ENCODE results near the gene OR5K2.

OR5K2 gene

DNA sequence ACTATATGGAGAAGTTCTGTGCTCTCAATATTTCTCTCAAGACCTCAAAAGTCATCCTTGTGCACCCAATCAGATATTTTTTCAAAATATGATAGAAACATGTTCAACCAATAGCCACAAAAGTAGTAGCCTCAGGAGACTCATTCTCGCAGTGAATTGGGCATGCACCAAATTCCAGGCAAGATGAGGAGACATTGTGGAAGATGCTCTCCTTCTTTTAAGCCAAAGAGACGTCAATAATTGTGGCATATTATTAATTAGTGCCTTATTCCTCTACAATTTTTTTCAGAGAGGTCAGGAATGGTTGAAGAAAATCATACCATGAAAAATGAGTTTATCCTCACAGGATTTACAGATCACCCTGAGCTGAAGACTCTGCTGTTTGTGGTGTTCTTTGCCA lies at the start of gene OR5K2:
Gene OR5K2, plus strand, starts transcription at position 301 of the 400 bp plus-strand sequence. Its CDS starts 0 bp downstream, at position 301.
- no peak for DNase-seq

- no peak for DNase-seq
Measured at GRCh38 chr3:98449606-98450193, 47.8 kb upstream of the OR5K2 start.

DNA sequence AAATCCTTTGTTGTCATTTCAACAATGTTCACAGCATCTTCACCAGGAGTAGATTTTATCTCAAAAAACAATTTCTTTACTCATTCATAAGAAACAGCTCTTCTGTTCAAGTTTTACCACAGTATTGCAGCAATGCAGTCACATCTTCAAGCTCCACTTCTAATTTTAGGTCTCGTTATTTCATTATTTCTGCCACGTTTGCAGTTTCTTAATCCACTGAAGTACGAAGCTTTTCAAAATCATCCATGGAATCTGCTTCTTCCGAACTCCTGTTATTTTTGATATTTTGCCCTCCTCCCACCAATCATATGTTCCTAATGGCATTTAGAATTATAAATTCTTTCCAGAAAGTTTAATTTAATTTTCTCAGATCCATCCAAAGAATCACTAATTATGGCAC lies 47.1 kb upstream of the OR5K2 start:
- no peak for DNase-seq

GRCh38 chr3:98453827-98454226 lies 43.7 kb upstream of the OR5K2 start:
- DNase-seq, result no peak

GRCh38 chr3:98454929-98455328 lies 42.6 kb upstream of the OR5K2 start:
- DNase-seq, result no peak

DNA sequence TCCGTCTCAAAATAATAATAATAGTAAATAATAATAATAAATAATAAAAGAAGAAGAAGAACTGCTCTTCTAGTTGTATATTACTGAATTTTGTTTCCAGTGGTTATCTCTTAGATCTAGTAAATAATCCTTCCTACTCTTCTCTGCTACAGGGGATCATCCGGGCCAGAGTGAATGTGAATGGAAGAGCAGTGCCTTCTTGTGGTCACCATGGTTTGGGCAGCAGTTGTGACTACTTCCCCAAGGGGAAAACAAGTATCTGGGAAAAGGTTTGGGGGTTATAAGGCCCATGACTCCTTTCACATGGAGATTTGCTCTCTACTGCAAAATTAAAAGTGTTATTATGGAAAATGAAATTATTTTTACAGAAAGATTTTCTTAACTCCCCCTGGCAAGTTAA lies 39.9 kb upstream of the OR5K2 start:
- no peak for DNase-seq

GRCh38 chr3:98460220-98460619 lies 37.3 kb upstream of the OR5K2 start:
- DNase-seq, result no peak

DNA sequence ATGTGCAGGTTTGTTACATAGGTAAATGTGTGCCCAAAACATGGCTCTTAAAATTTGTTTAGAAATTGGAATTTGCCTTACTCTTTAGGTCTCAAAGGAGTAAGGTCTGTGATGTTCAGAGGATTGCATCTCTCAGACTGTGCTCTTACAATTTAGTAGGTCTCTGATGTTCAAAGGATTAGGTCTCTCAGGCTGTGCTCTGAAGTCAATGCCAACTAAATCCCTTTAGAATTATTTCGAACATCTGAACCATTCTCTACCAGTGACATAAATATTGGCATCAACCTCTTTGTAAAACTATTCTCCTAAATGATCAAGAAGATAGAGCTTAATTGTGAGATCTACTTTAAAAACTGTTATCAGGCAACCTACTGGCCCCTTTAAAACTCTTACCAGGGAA lies 34.6 kb upstream of the OR5K2 start, which contains the start of gene OR5K1:
Gene OR5K1, plus strand, starts transcription at position 301 of the 400 bp plus-strand sequence. CDS start 6,376 bp downstream, outside the sequence.
- no peak for DNase-seq

- DNase-seq, result no peak
Measured at GRCh38 chr3:98482717-98483482, 14.6 kb upstream of the OR5K2 start.

DNA sequence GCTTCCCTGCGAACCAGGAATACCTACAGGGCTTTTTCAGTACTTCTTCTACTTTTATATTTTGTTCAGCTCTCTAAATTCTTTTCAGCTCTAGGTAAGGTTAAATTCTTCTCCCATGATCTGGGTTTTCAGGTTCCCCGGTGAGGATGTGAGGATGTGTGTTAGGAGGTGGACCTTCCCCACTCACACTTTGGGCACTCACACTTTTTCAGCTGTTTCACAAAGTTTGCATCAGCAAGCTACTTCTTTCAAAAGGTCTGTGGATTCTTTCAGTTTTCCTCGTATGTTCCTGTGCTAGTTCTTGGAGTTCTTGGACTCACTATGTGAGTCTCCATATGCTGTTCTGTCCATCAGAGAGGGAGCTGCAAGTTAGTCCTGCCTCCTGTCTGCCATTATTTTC lies 13.9 kb upstream of the OR5K2 start:
- DNase-seq, result no peak

GRCh38 chr3:98500019-98500418 lies 2.5 kb downstream of the OR5K2 start:
- no peak for DNase-seq

DNA sequence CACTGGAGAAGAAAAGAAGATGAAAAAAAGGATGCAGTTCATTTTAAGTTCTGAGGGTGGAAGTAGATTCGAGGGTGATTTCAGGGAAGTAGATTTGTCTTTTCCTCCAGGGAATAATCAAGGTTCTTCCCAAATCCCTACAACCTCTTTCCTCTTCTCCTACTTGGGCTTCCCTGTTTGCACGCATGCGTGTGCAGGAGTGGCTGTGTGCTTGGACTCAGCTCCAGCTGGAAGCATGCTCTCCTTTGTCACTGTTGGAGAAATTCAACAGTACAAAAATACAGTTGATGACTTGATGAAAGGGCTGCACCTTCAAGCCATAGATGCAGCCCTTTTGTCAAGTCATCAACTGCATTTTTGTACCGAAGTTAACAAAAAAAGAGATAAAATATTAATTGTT lies 3.8 kb downstream of the OR5K2 start:
- DNase-seq, result no peak

GRCh38 chr3:98501863-98502576 lies 4.5 kb downstream of the OR5K2 start:
- no peak for DNase-seq

GRCh38 chr3:98504539-98504938 lies 7.1 kb downstream of the OR5K2 start:
- DNase-seq, result no peak

DNA sequence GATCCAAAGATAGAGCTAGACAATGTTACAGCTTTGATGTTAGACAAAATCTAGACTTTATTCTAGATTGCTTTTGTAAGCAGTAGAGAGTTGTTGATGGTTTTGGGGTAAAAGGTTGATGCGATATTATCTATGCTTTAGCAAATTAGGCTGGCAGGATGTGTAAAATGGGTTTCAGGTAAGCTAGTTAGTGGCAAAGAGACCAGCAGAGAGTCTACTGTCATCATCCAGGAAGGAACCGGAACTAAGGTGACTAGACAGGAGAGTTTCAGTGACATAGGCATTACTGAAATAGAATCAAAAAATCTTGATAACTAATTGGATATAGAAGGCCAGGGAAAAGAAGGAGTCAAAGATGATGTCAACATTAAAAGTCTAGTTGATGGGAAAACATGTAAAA lies 11.1 kb downstream of the OR5K2 start:
- DNase-seq, result no peak

GRCh38 chr3:98512576-98512975 lies 15.1 kb downstream of the OR5K2 start:
- no peak for DNase-seq

DNA sequence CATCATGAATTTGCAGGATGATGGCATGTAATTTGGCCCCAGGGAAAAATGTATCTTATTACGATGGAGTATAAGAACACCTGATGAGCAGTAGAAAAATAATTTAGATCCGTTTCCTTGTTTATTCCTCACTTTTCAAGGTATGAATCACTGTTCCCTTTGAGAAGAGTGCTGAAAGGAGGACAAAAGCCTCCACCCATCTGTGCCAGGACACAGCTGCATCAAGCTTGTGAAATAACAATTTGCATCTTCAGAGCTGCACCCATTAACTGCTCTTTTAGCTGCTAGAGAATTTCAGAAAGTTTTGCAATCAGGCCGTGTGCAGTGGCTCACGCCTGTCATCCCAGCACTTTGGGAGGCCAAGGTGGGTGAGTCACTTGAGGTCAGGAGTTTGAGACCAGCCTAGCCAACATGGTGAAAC lies 15.6 kb downstream of the OR5K2 start:
- DNase-seq, result no peak

DNA sequence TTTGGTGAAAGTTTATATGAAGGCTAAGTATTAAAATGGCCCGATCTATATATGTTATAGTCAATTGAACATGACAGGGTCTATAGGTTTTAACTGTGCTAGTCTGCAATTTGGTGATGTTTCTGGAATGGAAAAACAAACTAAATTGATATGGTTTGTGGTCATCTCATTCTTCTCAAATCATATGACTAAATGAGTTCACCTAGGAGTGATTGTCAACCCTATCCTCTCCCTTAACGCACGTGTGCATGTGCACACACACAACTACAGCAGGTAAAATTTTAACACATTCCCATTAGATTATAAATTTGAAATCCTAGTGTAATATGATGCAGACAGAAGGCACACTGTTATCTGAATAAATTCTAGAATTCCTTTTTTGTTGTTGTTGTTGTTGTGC lies 16.3 kb downstream of the OR5K2 start:
- DNase-seq, result no peak

- no peak for DNase-seq
Measured at GRCh38 chr3:98514948-98515347, 17.5 kb downstream of the OR5K2 start.

DNA sequence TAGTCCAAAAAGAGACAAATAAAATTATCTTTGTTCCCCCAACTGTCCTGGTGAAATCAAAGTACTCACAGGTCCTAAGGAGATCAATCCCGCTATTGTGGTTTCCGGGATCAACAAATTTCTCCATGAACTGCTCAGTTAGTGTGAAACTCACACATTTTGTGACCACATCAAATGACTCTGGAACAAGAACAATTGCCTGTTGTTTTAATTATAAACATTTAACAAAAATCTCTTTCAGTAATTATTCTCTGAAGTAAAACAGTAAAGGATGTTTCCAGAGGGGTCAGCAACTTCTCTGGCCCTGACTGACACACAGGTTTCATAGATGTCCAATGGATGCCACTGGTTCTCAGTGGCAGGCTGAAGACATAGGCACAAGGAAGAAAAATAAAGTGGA lies 21.3 kb downstream of the OR5K2 start:
- no peak for DNase-seq

DNA sequence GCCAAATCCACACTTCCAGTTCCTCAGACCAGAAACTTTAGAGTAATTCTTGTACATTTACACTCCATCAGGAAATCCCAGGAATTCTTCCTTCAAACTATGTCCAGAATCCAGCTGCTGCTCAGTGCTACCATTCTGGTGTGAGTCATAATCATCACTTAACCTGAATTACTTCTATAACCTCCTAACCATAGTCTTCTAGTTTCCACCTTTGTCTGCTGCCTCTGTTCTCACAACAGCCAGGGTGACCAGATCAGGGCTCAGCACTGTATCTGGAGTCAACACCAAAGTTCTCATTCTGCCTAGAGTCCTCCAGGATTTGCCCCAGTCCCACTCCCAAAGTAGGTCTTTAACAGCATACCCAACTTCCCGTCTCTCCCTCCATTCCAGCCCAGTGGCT lies 21.9 kb downstream of the OR5K2 start:
- no peak for DNase-seq

DNA sequence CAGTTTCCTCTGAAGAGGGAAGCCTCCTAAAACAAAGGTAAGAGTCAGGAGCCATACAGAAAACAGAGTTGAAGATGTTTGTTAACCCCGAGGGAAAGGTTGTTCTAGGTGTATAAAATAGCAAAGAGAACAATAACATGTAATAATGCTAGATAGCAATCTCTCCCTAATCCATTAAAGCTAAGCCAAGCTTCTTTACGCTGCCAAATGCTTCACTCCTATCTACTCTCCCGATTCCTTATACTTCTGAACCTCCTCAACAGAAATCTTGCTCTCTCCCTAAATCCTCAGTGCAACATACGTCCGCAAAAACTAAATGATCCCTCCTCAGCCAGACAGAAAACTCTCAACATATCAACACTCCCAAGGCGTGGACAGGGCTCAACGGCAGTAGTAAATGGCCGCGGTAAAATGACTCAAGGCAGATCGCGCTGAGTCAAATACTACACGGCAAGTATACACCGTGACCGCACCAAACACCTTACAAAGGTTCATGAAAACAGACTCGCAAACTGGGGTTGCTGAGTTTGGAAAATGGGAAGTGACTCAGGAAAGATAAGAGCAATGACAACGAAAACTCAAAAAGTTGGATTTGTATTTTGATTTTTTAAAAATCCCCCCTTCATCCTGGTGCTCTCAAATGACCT lies 24.5 kb downstream of the OR5K2 start:
- peak; percentile 49 for DNase-seq

- peak; percentile 95 for DNase-seq
Measured at GRCh38 chr3:98522544-98523281, 25.2 kb downstream of the OR5K2 start, which contains the start of gene CLDND1. TSS of gene CLDND1 (minus strand) at chr3:98522902. CDS start at chr3:98521424, 1,478 bp downstream.
